ENCODE measurements around the gene APC. TPM values are rescaled to one million over a fixed set of nuclear protein-coding genes. Genes with fewer than 3 reads are reported as not detected.

APC gene
- total RNA-seq, 1 experiment from 2014 or later: 24.0 TPM

DNA sequence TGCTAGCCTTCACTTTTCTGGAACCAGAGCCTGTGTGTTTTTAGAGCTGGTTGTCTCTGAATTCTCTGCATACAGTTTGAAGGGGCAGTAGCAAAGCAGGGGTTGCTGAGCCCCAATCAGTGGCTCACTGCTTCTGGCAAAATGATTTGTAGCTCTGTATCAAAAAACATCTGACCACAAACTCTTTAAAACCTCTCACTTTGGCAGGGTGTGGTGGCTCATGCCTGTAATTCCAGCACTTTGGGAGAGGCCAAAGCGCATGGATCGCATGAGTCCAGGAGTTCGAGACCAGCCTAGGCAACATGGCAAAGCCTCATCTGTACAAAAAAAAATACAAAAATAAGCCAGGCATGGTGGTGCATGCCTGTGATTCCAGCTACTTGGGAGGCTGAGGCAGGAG, 28.3 kb upstream of the APC start:
- Histone ChIP-seq H3K36me3 (ENCODE audit: control insufficient read depth in 1 of 2, insufficient read depth in 2 of 2, low read length in 2 of 2) (no peaks in the 10 kb centered on the region), H3K4me2 (ENCODE audit: low read length) (peak overlapping the region; percentile 93; the same call in 1 of the 2 replicates), H2AFZ (ENCODE audit: low read depth, low read length, poor library complexity, severe bottlenecking) (no peak overlapping the region), H3K4me3 (replicated peaks in 1 of 2; ENCODE audit: low read depth in 1 of 2, low read length in 2 of 2) (no peak overlapping the region), H3K27ac (ENCODE audit: low read depth, low read length) (no peak overlapping the region), H3K27me3 (ENCODE audit: insufficient read depth, low read length) (no peaks in the 10 kb centered on the region), H4K20me1 (ENCODE audit: insufficient read depth) (no peaks in the 10 kb centered on the region), H3K9me3 (ENCODE audit: control insufficient read depth in 1 of 2, insufficient read depth in 1 of 2, low read depth in 1 of 2, low read length in 2 of 2) (no peaks in the 10 kb centered on the region), H3K9ac (ENCODE audit: low read length) (no peak overlapping the region), H3K4me1 (ENCODE audit: control insufficient read depth in 1 of 2, insufficient read depth in 2 of 2, low read length in 2 of 2) (peaks cover 17 to 33% of the 10 kb centered on the region in 2 experiments), H3K79me2 (ENCODE audit: insufficient read depth, low read length) (peaks cover 30% of the 10 kb centered on the region), H3K9me2 (ENCODE audit: insufficient read depth) (no peaks in the 10 kb centered on the region)
- intact Hi-C loops (cut with micrococcal nuclease): no loop called here
- DNase-seq (ENCODE audit: low read depth, low spot score) (no peak), ATAC-seq (no peak)
- POLR2A ChIA-PET: no interaction called here
- RAD21 ChIA-PET (ENCODE audit: low non-redundant PET in 1 of 2, low total read pairs in 2 of 2, uncharacterized antibody in 2 of 2, unreplicated experiment in 2 of 2): no interaction called here
- no peak for TF ChIP-seq EGR1 (IDR thresholded peaks at IDR 0.05; ENCODE audit: low read depth)
- no TSS peak for BruUV-seq (replicated peaks)
- CTCF ChIA-PET: no interaction called here

DNA sequence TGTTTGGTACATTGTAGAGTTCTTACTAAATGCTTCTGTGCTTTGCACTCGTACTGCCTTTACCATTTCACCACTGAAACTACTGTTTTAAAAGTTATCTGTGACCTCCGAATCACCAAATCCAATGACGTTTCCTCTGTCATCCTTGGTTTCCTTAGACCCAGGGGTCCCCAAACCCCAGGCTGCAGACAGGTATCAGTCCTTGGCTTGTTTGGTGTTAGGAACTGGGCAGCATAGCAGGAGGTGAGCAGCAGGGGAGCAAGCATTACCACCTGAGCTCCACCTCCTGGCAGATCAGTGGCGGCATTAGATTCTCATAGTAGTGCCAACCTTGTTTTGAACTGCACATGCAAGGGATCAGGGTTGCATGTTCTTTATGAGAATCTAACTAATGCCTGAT, 26.8 kb upstream of the APC start:
- RAD21 ChIA-PET (ENCODE audit: low non-redundant PET in 1 of 2, low total read pairs in 2 of 2, uncharacterized antibody in 2 of 2, unreplicated experiment in 2 of 2): no interaction called here
- Histone ChIP-seq H3K79me2 (ENCODE audit: insufficient read depth, low read length) (peaks cover 40% of the 10 kb centered on the region), H3K27me3 (ENCODE audit: insufficient read depth, low read length) (no peaks in the 10 kb centered on the region), H3K9me2 (ENCODE audit: insufficient read depth) (no peaks in the 10 kb centered on the region), H2AFZ (ENCODE audit: low read depth, low read length, poor library complexity, severe bottlenecking) (no peak overlapping the region), H3K4me3 (replicated peaks in 1 of 2; ENCODE audit: low read depth in 1 of 2, low read length in 2 of 2) (no peak overlapping the region), H3K9me3 (ENCODE audit: control insufficient read depth in 1 of 2, insufficient read depth in 1 of 2, low read depth in 1 of 2, low read length in 2 of 2) (no peaks in the 10 kb centered on the region), H3K27ac (ENCODE audit: low read depth, low read length) (no peak overlapping the region), H4K20me1 (ENCODE audit: insufficient read depth) (no peaks in the 10 kb centered on the region), H3K4me1 (ENCODE audit: control insufficient read depth in 1 of 2, insufficient read depth in 2 of 2, low read length in 2 of 2) (peaks cover 17 to 33% of the 10 kb centered on the region in 2 experiments), H3K9ac (ENCODE audit: low read length) (no peak overlapping the region), H3K4me2 (ENCODE audit: low read length) (no peak overlapping the region), H3K36me3 (ENCODE audit: control insufficient read depth in 1 of 2, insufficient read depth in 2 of 2, low read length in 2 of 2) (no peaks in the 10 kb centered on the region)
- no peak for ATAC-seq
- DNase-seq (ENCODE audit: low read depth, low spot score): no peak
- TF ChIP-seq CBX3 (IDR thresholded peaks at IDR 0.05; ENCODE audit: low read depth): no peak
- TF ChIP-seq, protein P1, sequence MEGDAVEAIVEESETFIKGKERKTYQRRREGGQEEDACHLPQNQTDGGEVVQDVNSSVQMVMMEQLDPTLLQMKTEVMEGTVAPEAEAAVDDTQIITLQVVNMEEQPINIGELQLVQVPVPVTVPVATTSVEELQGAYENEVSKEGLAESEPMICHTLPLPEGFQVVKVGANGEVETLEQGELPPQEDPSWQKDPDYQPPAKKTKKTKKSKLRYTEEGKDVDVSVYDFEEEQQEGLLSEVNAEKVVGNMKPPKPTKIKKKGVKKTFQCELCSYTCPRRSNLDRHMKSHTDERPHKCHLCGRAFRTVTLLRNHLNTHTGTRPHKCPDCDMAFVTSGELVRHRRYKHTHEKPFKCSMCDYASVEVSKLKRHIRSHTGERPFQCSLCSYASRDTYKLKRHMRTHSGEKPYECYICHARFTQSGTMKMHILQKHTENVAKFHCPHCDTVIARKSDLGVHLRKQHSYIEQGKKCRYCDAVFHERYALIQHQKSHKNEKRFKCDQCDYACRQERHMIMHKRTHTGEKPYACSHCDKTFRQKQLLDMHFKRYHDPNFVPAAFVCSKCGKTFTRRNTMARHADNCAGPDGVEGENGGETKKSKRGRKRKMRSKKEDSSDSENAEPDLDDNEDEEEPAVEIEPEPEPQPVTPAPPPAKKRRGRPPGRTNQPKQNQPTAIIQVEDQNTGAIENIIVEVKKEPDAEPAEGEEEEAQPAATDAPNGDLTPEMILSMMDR (IDR thresholded peaks at IDR 0.05 in 2 of 3, conservative IDR thresholded peaks at IDR 0.05 in 1 of 3; ENCODE audit: borderline replicate concordance in 1 of 3, insufficient read depth in 1 of 3, low read depth in 2 of 3, low read length in 2 of 3): 0 out of 6 replicates have a peak, but pooled peaks of 2 of the 3 experiments have one; percentile 9 to 13
- TF ChIP-seq EGR1 (IDR thresholded peaks at IDR 0.05; ENCODE audit: low read depth): no peak
- no peak for TF ChIP-seq ELF1 (IDR thresholded peaks at IDR 0.05; ENCODE audit: borderline replicate concordance, low read depth)
- no peak for TF ChIP-seq EZH2 (IDR thresholded peaks at IDR 0.05)
- TF ChIP-seq RAD21 (IDR thresholded peaks at IDR 0.05; ENCODE audit: low read depth): 0 out of 2 replicates have a peak, but pooled peaks have one; percentile 14
- intact Hi-C loops (cut with micrococcal nuclease): no loop called here
- POLR2A ChIA-PET: no interaction called here
- CTCF ChIA-PET: no interaction called here
- BruUV-seq (replicated peaks): no TSS peak
